DMS153 treated with DMSO at 0.1 percent for 48 hours (cell line): Measurements from ENCODE around the gene KIF1A.

Experiments used
- DNase-seq: peaks from one replicate; lab custom pipeline; 2025; ENCODE audit not compliant: unreplicated experiment; lab: John Stamatoyannopoulos, UW

Gene KIF1A

GRCh38 chr2:240768216-240768615 is 51.8 kb downstream of the KIF1A start:
- DNase-seq = no peak

- no peak for DNase-seq
Measured at GRCh38 chr2:240767341-240767740, 52.7 kb downstream of the KIF1A start.

- no peak for DNase-seq
Measured at GRCh38 chr2:240766072-240766471, 53.9 kb downstream of the KIF1A start.

GRCh38 chr2:240765007-240765406 is 55.0 kb downstream of the KIF1A start:
- DNase-seq = no peak

- no peak for DNase-seq
Measured at GRCh38 chr2:240764605-240765004, 55.4 kb downstream of the KIF1A start.

- no peak for DNase-seq
Measured at GRCh38 chr2:240762971-240763370, 57.0 kb downstream of the KIF1A start.

GRCh38 chr2:240762249-240762648 is 57.8 kb downstream of the KIF1A start:
- DNase-seq = no peak

GRCh38 chr2:240760576-240761246 is 59.3 kb downstream of the KIF1A start:
- DNase-seq = no peak

- DNase-seq = no peak
Measured at GRCh38 chr2:240760121-240760520, 59.9 kb downstream of the KIF1A start.

GRCh38 chr2:240759459-240759858 is 60.6 kb downstream of the KIF1A start:
- no peak for DNase-seq

GRCh38 chr2:240757086-240757614 is 62.9 kb downstream of the KIF1A start:
- no peak for DNase-seq

- DNase-seq = no peak
Measured at GRCh38 chr2:240752209-240752608, 67.8 kb downstream of the KIF1A start.

GRCh38 chr2:240750409-240750808 is 69.6 kb downstream of the KIF1A start:
- DNase-seq = no peak

- DNase-seq = no peak
Measured at GRCh38 chr2:240749516-240749915, 70.5 kb downstream of the KIF1A start.

GRCh38 chr2:240747256-240747655 is 72.8 kb downstream of the KIF1A start:
- DNase-seq = no peak

GRCh38 chr2:240746671-240747070 is 73.3 kb downstream of the KIF1A start:
- no peak for DNase-seq

GRCh38 chr2:240745962-240746361 is 74.1 kb downstream of the KIF1A start:
- no peak for DNase-seq

GRCh38 chr2:240745456-240745855 is 74.6 kb downstream of the KIF1A start:
- DNase-seq = no peak

- no peak for DNase-seq
Measured at GRCh38 chr2:240742602-240743095, 77.4 kb downstream of the KIF1A start.

- no peak for DNase-seq
Measured at GRCh38 chr2:240741091-240741490, 78.9 kb downstream of the KIF1A start.

GRCh38 chr2:240739797-240740196 is 80.2 kb downstream of the KIF1A start:
- DNase-seq = no peak

GRCh38 chr2:240737958-240738357 is 82.1 kb downstream of the KIF1A start:
- DNase-seq = no peak

- DNase-seq = no peak
Measured at GRCh38 chr2:240737512-240737911, 82.5 kb downstream of the KIF1A start.
